ENCODE data around the gene TTLL10.

DNA sequence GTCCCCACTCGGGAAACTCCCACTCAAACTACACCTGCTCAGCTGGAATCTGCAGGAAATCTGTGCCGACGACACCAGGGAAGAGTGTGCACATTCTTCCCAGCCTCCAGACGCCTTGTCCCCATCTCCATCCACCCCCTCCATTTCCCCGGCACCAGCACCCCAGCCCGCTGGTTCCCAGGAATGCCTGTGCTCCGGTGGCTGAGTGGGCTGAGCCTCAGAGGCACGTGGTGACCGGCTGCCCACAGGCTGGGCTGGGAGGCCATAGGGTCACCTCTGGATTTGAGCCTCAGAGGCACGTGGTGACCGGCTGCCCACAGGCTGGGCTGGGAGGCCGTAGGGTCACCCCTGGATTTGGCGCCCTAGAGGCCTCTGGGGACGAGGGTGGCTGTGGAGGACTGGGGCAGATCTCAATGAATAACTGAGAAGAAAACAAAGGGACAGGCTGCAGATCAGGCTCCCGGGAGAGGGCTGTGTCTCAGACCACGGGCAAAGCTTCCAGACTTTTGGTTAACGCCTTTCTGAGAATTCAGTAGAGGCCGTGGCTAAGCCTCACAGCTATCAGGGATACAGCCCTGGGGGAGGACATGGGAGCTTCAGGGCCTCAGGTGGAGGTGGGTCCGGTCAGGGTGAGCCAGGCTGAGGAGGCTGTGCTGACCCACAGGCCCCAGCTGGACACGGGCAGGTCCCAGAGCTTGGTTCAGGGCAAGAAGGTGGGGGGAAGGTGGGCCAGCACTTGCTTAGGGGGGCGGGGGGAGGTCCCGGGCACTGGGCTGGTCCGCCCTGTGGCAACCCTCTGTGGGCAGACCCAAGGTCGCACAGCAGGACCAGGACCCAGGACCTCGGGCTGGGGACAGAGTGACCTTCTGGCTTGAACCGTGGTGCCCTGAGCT is 17.3 kb upstream of the TTLL10 start:
- TF ChIP-seq CTCF (conservative IDR thresholded peaks at IDR 0.05; ENCODE audit: low read depth in 2 of 2) = no peak
- no peak for TF ChIP-seq POLR2AphosphoS5 (IDR thresholded peaks at IDR 0.05; ENCODE audit: low read depth)
- TF ChIP-seq, protein P1, sequence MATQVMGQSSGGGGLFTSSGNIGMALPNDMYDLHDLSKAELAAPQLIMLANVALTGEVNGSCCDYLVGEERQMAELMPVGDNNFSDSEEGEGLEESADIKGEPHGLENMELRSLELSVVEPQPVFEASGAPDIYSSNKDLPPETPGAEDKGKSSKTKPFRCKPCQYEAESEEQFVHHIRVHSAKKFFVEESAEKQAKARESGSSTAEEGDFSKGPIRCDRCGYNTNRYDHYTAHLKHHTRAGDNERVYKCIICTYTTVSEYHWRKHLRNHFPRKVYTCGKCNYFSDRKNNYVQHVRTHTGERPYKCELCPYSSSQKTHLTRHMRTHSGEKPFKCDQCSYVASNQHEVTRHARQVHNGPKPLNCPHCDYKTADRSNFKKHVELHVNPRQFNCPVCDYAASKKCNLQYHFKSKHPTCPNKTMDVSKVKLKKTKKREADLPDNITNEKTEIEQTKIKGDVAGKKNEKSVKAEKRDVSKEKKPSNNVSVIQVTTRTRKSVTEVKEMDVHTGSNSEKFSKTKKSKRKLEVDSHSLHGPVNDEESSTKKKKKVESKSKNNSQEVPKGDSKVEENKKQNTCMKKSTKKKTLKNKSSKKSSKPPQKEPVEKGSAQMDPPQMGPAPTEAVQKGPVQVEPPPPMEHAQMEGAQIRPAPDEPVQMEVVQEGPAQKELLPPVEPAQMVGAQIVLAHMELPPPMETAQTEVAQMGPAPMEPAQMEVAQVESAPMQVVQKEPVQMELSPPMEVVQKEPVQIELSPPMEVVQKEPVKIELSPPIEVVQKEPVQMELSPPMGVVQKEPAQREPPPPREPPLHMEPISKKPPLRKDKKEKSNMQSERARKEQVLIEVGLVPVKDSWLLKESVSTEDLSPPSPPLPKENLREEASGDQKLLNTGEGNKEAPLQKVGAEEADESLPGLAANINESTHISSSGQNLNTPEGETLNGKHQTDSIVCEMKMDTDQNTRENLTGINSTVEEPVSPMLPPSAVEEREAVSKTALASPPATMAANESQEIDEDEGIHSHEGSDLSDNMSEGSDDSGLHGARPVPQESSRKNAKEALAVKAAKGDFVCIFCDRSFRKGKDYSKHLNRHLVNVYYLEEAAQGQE (IDR thresholded peaks at IDR 0.05; ENCODE audit: unreplicated experiment) = no peak
- TF ChIP-seq CREB1 (CRISPR knock-in tag; IDR thresholded peaks at IDR 0.05; ENCODE audit: low read depth) = no peak
- no peak for TF ChIP-seq EZH2 (IDR thresholded peaks at IDR 0.05; ENCODE audit: low read depth, unreplicated experiment)
- TF ChIP-seq ZNF331 (CRISPR knock-in tag; IDR thresholded peaks at IDR 0.05; ENCODE audit: low read depth) = no peak

Measured in GM23338 (cell line).